ENCODE results near the gene URB1.
"Not testable (repeated sequence)": the region's sequence is repeated elsewhere in the genome, so short reads cannot be mapped to it uniquely, and the experiment has no call there.

Gene URB1

GRCh38 chr21:32392880-32393676, at the start of gene URB1:
Gene URB1, minus strand, starts transcription at chr21:32393012. Its CDS starts 102 bp downstream, at chr21:32392910.
- DNase-seq, result peak; percentile 92

GRCh38 chr21:32437729-32438128, 44.9 kb upstream of the URB1 start:
- no peak for DNase-seq

DNA sequence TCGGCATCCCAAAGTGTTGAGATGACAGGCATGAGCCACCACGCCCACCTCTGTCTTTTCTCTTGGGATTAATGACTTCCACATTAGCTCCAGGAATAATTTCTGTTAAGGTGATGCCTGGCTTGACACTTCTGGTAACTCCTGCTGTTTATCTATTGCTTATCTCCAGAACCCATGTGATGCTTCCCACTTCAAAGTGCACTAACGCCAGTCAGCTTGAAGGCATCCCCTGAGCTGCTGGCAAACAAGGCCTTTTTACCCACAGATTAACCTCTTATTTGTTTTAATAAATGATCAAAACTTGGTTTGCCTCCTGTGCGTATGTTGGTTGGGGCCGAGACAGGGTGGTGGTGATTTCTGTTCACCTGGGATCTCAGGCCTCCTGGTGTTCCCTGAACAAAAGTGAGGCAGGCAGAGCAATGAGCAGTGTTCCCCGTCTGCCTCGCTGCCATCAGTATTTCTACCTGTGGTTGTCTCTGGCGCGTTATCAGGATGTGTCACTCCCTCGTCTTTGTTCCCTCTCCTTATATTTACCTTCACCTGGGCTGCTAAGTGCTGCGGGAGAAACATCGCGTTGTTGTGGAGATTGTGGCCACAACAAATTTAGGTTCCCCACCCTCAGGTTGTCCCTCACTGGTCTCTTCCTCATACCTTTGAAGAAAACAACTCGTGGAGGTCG, 40.3 kb upstream of the URB1 start:
- not testable (repeated sequence) for DNase-seq

DNA sequence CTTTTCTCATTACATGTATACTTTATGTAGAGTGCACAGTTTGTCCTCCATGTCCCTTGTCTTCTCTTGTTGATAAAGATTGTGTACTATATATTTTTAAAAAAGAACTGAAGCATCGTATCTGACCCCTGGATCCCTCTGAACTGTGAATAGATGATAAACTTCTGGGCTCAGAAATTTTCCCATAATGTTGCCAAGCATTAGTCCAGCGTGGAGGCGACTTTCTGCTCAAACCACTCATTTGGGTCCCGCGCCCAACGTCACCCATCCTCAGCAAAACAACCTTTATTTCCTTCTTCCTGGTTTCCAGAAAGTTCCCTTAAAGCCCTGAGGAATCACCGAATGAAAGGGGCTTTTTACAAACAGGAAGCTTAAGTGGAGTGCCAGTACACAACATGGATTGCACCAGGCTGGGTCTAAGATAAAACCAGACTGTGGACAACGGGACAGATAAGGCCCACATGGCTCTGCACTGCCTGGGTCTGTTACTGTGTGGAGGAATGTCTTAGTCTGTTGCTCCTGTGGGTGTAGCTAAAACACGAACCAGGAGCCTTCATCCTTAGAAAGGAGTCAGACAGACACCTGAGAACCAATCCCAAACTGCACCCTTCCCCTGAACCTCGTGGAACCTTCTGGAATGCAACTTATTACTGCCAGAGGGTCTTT, 35.3 kb upstream of the URB1 start:
- DNase-seq, result no peak

DNA sequence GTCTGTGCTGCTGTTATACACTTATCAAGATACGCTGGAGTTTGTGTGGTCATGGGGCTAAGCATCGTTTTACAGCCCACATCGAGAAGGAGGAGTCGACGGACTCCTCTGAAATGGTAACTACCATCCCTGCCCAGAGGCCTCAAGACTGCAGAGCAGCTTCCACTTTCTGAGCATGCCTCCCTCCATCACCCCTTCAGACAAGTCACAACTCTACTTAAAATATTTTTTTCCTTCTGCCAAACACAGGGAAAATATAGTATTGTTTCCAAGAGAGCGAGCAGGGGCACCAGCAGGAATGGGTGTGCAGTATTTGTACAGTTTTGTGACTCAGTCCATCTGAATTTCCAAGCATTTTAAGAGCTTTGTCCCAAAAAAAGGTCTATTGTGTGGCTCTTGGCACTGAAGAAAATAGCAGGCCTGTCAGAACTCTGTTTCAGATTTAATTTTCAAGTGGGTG, 33.8 kb upstream of the URB1 start:
- no peak for DNase-seq

GRCh38 chr21:32426066-32426465, 33.3 kb upstream of the URB1 start:
- DNase-seq, result no peak

GRCh38 chr21:32425628-32426027, 32.8 kb upstream of the URB1 start:
- no peak for DNase-seq

DNA sequence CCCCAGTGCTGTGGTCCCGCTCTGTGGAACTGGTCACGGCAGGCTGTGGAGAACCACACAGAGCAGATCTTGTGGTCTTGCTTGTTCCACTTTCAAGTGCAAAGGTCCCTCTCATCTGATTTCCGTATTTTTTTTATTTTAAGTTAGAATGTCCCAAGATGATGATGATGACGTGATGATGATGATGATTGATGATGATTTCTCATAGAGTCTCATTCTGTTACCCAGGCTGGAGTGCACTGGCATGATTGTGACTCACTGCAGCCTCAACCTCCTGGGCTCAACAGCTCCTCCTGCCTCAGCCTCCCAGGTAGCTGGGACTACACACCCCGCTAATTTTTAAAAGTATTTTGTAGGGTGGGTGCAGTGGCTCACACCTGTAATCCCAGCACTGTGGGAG, 31.9 kb upstream of the URB1 start:
- no peak for DNase-seq

- DNase-seq, result no peak
Observed at GRCh38 chr21:32424191-32424535, 31.4 kb upstream of the URB1 start.

DNA sequence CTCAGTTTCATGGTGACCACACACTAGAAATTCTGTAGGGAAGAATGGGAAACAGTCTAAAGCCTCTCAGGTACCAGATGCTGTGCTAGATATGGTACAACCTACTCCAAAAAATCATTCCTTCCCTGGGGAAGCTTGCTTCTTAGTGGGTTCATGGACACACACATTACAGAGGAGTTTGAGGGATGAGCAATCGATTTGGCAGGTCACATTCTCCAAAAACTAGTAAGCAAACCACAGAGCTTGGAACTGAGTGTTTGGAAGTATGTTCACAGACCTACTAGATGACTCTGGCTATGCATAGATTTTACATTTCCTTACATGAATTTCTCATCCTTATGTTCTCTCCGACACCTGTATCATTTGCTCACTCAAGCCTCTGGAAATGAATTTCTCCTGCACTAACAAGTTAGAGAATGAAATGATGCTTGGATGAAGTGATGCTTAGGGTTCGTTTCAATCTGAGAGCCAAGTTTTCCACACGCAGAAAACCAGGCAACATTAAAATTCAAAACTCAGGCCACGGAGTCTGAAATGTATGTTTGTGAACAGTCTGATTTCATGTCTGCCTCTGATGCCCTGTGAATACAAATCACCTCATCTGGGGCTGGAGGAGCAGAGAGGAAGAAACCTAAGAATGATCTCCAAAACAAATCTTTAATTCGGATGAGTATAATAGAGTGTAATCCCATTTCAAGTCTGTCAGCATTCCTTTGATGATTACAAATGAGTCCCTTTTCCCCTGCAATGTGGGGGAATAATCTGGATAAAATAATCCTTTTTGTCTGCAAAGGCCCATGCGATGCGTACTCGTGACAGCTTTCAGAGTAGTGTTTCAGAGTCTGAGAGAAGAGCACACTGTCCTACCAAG, 30.7 kb upstream of the URB1 start:
- no peak for DNase-seq

DNA sequence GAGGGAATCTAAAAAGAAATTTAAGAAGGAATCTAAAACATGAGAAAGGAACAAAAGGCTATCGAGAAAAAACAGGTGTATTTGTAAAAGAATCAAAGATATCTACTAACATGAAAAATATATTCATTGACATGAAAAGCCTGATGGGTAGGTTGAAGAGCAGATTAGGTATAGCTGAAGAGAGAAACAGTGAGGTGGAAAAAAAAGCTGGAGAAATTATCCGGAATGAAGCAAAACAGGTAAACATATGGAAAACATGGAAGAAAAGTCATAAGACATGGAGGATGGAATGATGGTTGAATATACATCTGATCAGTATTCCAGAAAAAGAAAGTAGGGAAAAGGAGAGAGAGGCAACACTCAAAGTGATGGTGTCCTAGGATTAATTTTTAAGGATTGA, 29.3 kb upstream of the URB1 start:
- DNase-seq, result no peak

DNA sequence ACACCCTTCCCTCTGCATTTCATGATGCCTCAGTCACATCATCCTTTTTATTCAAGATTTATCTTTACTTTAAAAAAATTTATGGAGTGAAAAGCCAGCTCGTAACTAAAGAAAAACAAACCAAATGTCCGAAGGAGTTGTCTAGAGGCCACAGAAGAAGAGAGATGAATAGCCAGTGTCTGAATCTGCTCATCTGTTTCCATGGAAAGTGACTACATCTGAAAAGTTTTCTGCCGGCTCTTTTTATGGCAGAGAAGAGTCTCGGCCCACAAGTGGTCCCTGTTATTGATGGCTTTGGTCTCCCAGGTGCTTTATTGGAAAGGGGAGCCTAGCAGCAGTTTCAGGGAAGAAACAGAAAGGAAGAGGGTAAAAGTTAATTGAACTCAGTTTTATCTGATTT, 25.3 kb upstream of the URB1 start:
- DNase-seq, result no peak

- no peak for DNase-seq
Observed at GRCh38 chr21:32415451-32416398, 22.9 kb upstream of the URB1 start.

- DNase-seq, result no peak
Observed at GRCh38 chr21:32414579-32415358, 22.0 kb upstream of the URB1 start.

GRCh38 chr21:32413697-32414578, 21.1 kb upstream of the URB1 start:
- no peak for DNase-seq

DNA sequence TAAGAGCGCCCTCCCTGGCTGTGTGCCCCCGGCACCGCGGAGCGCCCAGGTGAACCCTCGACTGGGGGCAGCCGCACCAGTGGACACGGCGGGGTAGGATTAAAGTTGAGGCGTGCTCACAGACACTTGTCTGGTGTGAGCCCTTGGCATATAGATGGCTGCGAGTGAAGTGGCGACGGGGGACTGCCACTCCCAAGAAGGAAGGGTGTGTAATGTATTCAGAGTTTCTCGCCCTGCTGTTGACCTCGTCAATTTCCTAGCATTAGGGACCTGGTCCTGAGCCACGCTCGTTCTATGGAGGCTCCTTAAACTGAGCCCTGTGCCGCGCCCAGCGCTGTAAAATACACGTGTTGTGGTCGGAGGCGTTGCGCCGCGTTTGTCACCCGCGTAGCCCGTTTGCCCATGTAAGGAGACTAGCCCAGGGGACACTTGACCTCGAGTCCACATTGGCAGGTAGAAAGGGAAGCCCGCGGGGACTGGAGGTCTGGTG, 20.2 kb upstream of the URB1 start:
- DNase-seq, result peak; percentile 6

GRCh38 chr21:32412162-32413014, 19.6 kb upstream of the URB1 start, which contains the start of gene EVA1C:
Gene EVA1C, plus strand, starts transcription at chr21:32412706. Its CDS starts 148 bp downstream, at chr21:32412854.
- DNase-seq, result peak; percentile 58

- DNase-seq, result peak; percentile 68
Observed at GRCh38 chr21:32411350-32412161, 18.7 kb upstream of the URB1 start.

Measured in stimulated activated CD4-positive, alpha-beta T cell treated with anti-CD3 and anti-CD28 coated beads, Interleukin-1b, Interleukin-23, amount 100 ng/mL, for 48 hours (primary cell).